Measurements from ENCODE around the gene SLC6A19. TPM values are rescaled to one million over a fixed set of nuclear protein-coding genes. Genes with fewer than 3 reads are reported as not detected.
"Not testable (repeated sequence)": the region's sequence is repeated elsewhere in the genome, so short reads cannot be mapped to it uniquely, and the experiment has no call there.

Gene SLC6A19
- total RNA-seq, 1 donor from 2014 or later, result not detected

- Histone ChIP-seq H3K4me3 (no peak overlapping the region), H3K36me3 (no peaks in the 10 kb centered on the region), H3K27ac (no peak overlapping the region), H3K4me1 (no peaks in the 10 kb centered on the region), H3K27me3 (no peaks in the 10 kb centered on the region), H3K9me3 (no peaks in the 10 kb centered on the region)
- TF ChIP-seq POLR2AphosphoS5 (IDR thresholded peaks at IDR 0.05; ENCODE audit: insufficient read depth in 1 of 2, low read depth in 1 of 2) (no peak), POLR2A (IDR thresholded peaks at IDR 0.05) (no peak), CTCF (IDR thresholded peaks at IDR 0.05) (no peak)
- no peak for DNase-seq (ENCODE audit: extremely low spot score in 2 of 2)
- intact Hi-C loops (cut with DNase I), result no loop called here
Measured at GRCh38 chr5:1264211-1264610, 62.8 kb downstream of the SLC6A19 start.

GRCh38 chr5:1265026-1265425 is 63.6 kb downstream of the SLC6A19 start:
- Histone ChIP-seq H3K36me3 (no peaks in the 10 kb centered on the region), H3K4me3 (no peak overlapping the region), H3K9me3 (no peaks in the 10 kb centered on the region), H3K27me3 (no peaks in the 10 kb centered on the region), H3K27ac (no peak overlapping the region), H3K4me1 (no peaks in the 10 kb centered on the region)
- no peak for DNase-seq (ENCODE audit: extremely low spot score in 2 of 2)
- TF ChIP-seq CTCF (IDR thresholded peaks at IDR 0.05) (no peak), POLR2A (IDR thresholded peaks at IDR 0.05) (no peak), POLR2AphosphoS5 (IDR thresholded peaks at IDR 0.05; ENCODE audit: insufficient read depth in 1 of 2, low read depth in 1 of 2) (no peak)
- intact Hi-C loops (cut with DNase I), result no loop called here

GRCh38 chr5:1265461-1266455 is 64.4 kb downstream of the SLC6A19 start:
- H3K27me3 ChIP-seq, result no peaks in the 10 kb centered on the region
- no peak for DNase-seq (ENCODE audit: extremely low spot score in 2 of 2)
- H3K9me3 ChIP-seq, result no peaks in the 10 kb centered on the region
- H3K4me1 ChIP-seq, result no peaks in the 10 kb centered on the region
- TF ChIP-seq CTCF (IDR thresholded peaks at IDR 0.05), result no peak
- no peaks in the 10 kb centered on the region for H3K36me3 ChIP-seq
- H3K4me3 ChIP-seq, result no peak overlapping the region
- intact Hi-C loops (cut with DNase I), result no loop called here
- H3K27ac ChIP-seq, result no peak overlapping the region

- no peaks in the 10 kb centered on the region for H3K9me3 ChIP-seq
- DNase-seq (ENCODE audit: extremely low spot score in 2 of 2), result no peak
- intact Hi-C loops (cut with DNase I), result no loop called here
- H3K27ac ChIP-seq, result no peak overlapping the region
- no peak overlapping the region for H3K4me3 ChIP-seq
- H3K36me3 ChIP-seq, result no peaks in the 10 kb centered on the region
- no peaks in the 10 kb centered on the region for H3K4me1 ChIP-seq
- TF ChIP-seq POLR2AphosphoS5 (IDR thresholded peaks at IDR 0.05; ENCODE audit: insufficient read depth in 1 of 2, low read depth in 1 of 2), result no peak
- H3K27me3 ChIP-seq, result no peaks in the 10 kb centered on the region
Measured at GRCh38 chr5:1266791-1267190, 65.4 kb downstream of the SLC6A19 start.

GRCh38 chr5:1267464-1267863 is 66.1 kb downstream of the SLC6A19 start:
- intact Hi-C loops (cut with DNase I); H3K4me1 ChIP-seq; H3K36me3 ChIP-seq; H3K27ac ChIP-seq; DNase-seq (ENCODE audit: extremely low spot score in 2 of 2); H3K4me3 ChIP-seq; H3K9me3 ChIP-seq; H3K27me3 ChIP-seq: not testable (repeated sequence)

GRCh38 chr5:1268056-1268455 is 66.7 kb downstream of the SLC6A19 start:
- no peaks in the 10 kb centered on the region for H3K27me3 ChIP-seq
- H3K4me3 ChIP-seq, result no peak overlapping the region
- no peaks in the 10 kb centered on the region for H3K36me3 ChIP-seq
- TF ChIP-seq POLR2A (IDR thresholded peaks at IDR 0.05), result no peak
- TF ChIP-seq CTCF (IDR thresholded peaks at IDR 0.05), result no peak
- TF ChIP-seq POLR2AphosphoS5 (IDR thresholded peaks at IDR 0.05; ENCODE audit: insufficient read depth in 1 of 2, low read depth in 1 of 2), result no peak
- H3K4me1 ChIP-seq, result no peaks in the 10 kb centered on the region
- H3K9me3 ChIP-seq, result no peaks in the 10 kb centered on the region
- H3K27ac ChIP-seq, result no peak overlapping the region
- intact Hi-C loops (cut with DNase I), result no loop called here
- DNase-seq (ENCODE audit: extremely low spot score in 2 of 2), result no peak
